ENCODE data around the gene SLC25A30.

The SLC25A30 gene

DNA sequence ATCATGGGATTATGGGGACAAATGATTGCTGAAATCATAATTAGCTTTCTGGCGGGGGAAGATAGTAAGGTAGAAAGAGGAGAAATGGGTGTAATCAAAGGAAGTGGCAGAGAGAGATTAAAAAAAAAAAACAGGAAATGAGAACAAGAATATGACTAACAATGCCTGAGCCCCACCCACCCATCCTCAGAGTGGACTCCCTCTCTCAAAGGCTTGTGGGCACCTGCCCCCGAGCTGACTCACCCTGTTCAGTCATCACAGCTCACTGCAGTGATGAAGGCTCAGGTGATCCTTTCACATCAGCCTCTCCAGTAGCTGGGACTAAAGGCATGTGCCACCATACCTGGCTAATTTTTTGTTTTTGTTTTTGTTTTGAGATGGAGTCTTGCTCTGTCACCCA lies 50.8 kb downstream of the SLC25A30 start:
- no peak for TF ChIP-seq ZFX (IDR thresholded peaks at IDR 0.05; ENCODE audit: borderline replicate concordance)
- TF ChIP-seq, protein P1, sequence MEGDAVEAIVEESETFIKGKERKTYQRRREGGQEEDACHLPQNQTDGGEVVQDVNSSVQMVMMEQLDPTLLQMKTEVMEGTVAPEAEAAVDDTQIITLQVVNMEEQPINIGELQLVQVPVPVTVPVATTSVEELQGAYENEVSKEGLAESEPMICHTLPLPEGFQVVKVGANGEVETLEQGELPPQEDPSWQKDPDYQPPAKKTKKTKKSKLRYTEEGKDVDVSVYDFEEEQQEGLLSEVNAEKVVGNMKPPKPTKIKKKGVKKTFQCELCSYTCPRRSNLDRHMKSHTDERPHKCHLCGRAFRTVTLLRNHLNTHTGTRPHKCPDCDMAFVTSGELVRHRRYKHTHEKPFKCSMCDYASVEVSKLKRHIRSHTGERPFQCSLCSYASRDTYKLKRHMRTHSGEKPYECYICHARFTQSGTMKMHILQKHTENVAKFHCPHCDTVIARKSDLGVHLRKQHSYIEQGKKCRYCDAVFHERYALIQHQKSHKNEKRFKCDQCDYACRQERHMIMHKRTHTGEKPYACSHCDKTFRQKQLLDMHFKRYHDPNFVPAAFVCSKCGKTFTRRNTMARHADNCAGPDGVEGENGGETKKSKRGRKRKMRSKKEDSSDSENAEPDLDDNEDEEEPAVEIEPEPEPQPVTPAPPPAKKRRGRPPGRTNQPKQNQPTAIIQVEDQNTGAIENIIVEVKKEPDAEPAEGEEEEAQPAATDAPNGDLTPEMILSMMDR (IDR thresholded peaks at IDR 0.05), result no peak

DNA sequence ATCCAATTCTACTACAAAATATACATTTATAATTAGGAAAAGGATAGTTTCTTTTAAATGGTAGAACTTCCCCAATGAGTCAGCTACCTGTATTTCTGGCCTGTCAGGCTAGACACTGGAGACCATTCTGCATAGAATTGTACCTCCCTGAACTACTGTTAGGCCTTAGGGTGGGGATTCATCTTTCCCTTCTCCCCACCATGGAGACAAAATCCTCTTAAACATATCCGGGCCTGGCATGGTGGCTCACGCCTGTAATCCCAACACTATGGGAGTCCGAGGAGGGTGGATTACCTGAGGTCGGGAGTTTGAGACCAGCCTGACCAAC lies 52.7 kb downstream of the SLC25A30 start:
- H3K27ac ChIP-seq, result no peak overlapping the region
- no peak for TF ChIP-seq ZFX (IDR thresholded peaks at IDR 0.05; ENCODE audit: borderline replicate concordance)
- TF ChIP-seq, protein P1 (IDR thresholded peaks at IDR 0.05), result no peak

More for the DNA sequence above, 50.8 kb downstream of the SLC25A30 start:
- no peak overlapping the region for H3K27ac ChIP-seq

DNA sequence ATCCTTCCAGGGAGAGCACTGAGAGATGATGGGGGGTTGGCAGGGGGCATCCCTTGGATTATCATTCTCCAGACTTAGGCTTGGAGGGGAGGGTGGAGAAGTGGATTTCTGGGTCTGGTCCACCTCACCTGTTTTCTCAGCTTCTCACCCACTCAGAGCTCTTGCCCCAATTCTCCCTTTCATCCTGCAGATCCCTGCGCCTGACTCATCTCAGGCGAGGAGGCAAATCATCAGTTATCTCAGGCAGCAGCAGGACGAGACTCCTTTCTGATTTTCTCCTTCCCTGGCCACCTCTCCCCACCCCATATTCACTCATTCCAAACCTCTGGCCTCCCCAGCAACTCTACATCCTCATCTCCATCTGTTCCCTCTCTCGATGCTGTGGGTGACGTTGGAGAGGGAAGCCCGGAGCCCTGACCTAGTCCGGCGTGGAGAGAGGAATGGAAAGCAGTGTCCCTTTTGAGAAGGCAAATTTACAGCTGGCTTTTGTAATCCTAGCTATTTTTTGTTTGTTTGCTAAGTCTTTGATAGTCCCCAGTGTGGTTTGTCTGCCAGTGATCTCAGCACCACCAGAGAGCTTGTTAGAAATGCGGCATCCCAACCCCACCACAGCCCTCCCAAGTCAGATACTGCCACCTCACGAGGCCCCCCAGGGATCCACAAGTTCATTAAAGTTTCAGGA lies 53.2 kb downstream of the SLC25A30 start:
- no peak overlapping the region for H3K27ac ChIP-seq
- TF ChIP-seq, protein P1 (IDR thresholded peaks at IDR 0.05), result no peak
- TF ChIP-seq ZFX (IDR thresholded peaks at IDR 0.05; ENCODE audit: borderline replicate concordance), result no peak

DNA sequence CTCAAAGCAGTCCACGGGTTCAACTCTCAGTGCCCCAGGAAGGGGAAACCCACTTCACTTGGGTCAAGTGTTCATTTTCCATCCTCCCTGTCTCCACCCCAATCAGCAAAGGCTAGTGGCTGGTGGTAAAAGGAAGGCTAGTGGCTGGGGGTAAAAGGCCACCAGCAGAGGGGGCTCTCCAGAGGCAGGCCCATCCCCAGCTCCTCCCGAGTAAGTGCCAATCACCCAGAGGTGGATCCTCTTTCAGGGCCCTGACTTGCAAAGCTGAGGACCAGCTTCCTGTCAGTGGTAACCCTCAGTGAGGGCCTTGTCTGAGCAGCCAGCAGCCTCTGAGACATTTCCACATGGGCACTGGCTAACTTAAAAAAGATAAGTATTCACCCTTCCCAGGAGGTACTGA lies 55.2 kb downstream of the SLC25A30 start:
- TF ChIP-seq, protein P1 (IDR thresholded peaks at IDR 0.05), result peak; percentile 42
- no peak for TF ChIP-seq ZFX (IDR thresholded peaks at IDR 0.05; ENCODE audit: borderline replicate concordance)
- no peak overlapping the region for H3K27ac ChIP-seq

DNA sequence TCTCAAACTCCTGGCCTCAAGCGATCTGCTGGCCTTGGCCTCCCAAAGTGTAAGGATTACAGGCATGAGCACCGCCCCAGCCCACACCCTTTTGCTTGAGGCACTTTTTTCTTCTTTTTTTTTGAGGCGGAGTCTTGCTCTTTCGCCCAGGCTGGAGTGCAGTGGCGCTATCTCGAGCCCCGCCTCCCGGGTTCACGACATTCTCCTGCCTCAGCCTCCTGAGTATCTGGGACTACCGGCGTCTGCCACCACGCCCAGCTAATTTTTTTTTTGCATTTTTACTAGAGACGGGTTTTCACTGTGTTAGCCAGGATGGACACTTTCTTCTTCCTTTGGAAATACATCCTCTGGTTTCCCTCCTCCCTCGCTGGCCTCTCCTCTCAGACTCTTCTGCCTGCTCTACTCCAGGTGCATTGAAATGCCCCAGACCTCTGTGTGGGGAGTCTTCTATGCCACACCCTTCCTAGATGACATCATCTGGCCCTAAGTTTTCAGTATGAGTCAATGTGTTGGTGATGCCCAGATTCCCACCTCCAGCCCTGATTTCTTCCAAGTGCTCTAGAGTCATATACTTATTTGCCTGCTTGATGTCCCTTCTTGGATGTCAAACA lies 56.5 kb downstream of the SLC25A30 start:
- H3K27ac ChIP-seq, result no peak overlapping the region
- no peak for TF ChIP-seq ZFX (IDR thresholded peaks at IDR 0.05; ENCODE audit: borderline replicate concordance)
- TF ChIP-seq, protein P1 (IDR thresholded peaks at IDR 0.05), result no peak

DNA sequence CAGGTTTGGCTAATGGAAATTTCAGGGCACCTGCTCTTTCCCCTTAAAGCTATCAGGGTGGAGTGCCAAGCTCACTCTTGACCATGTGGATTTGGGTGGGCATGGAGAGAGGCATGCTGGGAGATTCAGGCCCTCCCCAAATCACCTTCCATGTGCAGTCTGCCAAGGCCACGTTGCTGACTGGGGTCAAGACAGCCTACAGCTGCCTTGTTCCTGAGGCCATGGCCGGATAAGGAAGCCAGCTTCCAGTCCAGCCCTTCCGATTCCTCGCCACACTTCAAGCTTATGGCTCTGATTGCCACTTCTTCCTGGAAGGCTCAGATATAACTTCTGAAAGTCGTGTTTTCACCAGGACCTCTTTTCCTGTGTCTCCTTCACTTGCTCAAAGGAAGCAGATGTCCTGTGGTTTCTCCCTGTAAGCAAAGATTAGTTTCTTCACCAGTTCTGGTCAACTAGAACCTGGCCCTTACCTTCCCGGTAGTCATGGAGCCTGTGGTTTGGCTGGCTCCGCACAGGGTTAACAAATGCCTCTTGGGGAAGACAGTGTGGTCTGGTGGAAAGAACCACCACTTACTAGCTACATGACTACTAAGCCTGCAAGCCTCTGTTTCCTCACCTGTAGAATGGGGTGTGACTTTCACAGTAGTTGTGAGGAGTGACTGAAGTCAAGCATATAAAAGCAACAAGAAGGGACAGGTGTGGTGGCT lies 61.1 kb downstream of the SLC25A30 start:
- H3K27ac ChIP-seq, result no peak overlapping the region

More for the DNA sequence above, 61.1 kb downstream of the SLC25A30 start:
- TF ChIP-seq, protein P1 (IDR thresholded peaks at IDR 0.05), result no peak
- TF ChIP-seq ZFX (IDR thresholded peaks at IDR 0.05; ENCODE audit: borderline replicate concordance), result no peak

Measured in 22Rv1 (cell line).